IMR-90 (cell line): Measurements from ENCODE around the gene PRKAR2A. TPM values are rescaled to one million over a fixed set of nuclear protein-coding genes. Genes with fewer than 3 reads are reported as not detected.

Source experiments
- ATAC-seq: fragments of 200-7000 bp; cut with Tn5 transposase; 2 replicates; pipeline ENCODE4 v1.9.1; 2020; ENCODE audit warnings: low read depth, mild to moderate bottlenecking, moderate library complexity
- BruUV-seq: library from RNA; stranded (reverse); fragments of 400-500 nt; replicated peaks from 2 replicates; lab custom pipeline; 2021; lab: Mats Ljungman, UMichigan
- CTCF ChIA-PET: fragments of 300-600 bp; formaldehyde crosslinking; extraction: SDS; loops from one replicate; lab custom pipeline; 2021; ENCODE audit warnings: antibody characterized with exemption; lab: Yijun Ruan, JAX
- POLR2A ChIA-PET: fragments of 300-600 bp; sonication (Branson Sonifier 250); formaldehyde crosslinking; loops from one replicate; lab custom pipeline; 2022; ENCODE audit warnings: antibody characterized with exemption; ENCODE audit not compliant: unreplicated experiment; lab: Charles Lee
- DNase-seq: peaks from one replicate; pipeline ENCODE4 v3.0.0; 2013
- H2AFZ ChIP-seq: replicated peaks from 2 replicates; pipeline ENCODE3; 2013; ENCODE audit warnings: low read length, mild to moderate bottlenecking; ENCODE audit not compliant: poor library complexity
- H2AK5ac ChIP-seq: 2 replicates; pipeline ENCODE4 v1.6.1; 2013; ENCODE audit warnings: low read depth, low read length, inconsistent platforms
- H2AK9ac ChIP-seq: replicated peaks from 2 replicates; pipeline ENCODE3; 2013; ENCODE audit warnings: mild to moderate bottlenecking, low read depth, low read length, moderate library complexity; ENCODE audit not compliant: poor library complexity
- H2BK120ac ChIP-seq: 2 replicates; pipeline ENCODE4 v1.6.1; 2013; ENCODE audit warnings: low read depth, low read length, inconsistent platforms
- H2BK15ac ChIP-seq: 3 replicates; pipeline ENCODE4 v1.6.1; 2013; ENCODE audit warnings: low read depth, low read length, inconsistent platforms
- H2BK20ac ChIP-seq: 2 replicates; pipeline ENCODE4 v1.6.1; 2013; ENCODE audit warnings: low read depth, mild to moderate bottlenecking, inconsistent platforms, low read length, moderate library complexity
- H2BK5ac ChIP-seq: 2 replicates; pipeline ENCODE4 v1.6.1; 2013; ENCODE audit warnings: mild to moderate bottlenecking, low read depth, low read length, inconsistent platforms; ENCODE audit not compliant: poor library complexity, severe bottlenecking
- H3K14ac ChIP-seq: replicated peaks from 2 replicates; pipeline ENCODE4 v1.6.1; 2013; ENCODE audit warnings: low read depth, low read length, inconsistent platforms
- H3K18ac ChIP-seq: 2 replicates; pipeline ENCODE4 v1.6.1; 2013; ENCODE audit warnings: low read depth, low read length, control low read depth
- H3K23ac ChIP-seq: 2 replicates; pipeline ENCODE4 v1.6.1; 2013; ENCODE audit warnings: low read depth, low read length, inconsistent platforms
- H3K27ac ChIP-seq: 2 replicates; pipeline ENCODE4 v1.5.1; 2013; ENCODE audit warnings: mild to moderate bottlenecking, control low read depth, low read length; ENCODE audit not compliant: insufficient read depth
- H3K27me3 ChIP-seq: 2 replicates; pipeline ENCODE4 v1.6.1; 2013; ENCODE audit warnings: low read length; ENCODE audit not compliant: control insufficient read depth, insufficient read depth
- H3K36me3 ChIP-seq: 2 replicates; pipeline ENCODE4 v1.6.1; 2013; ENCODE audit warnings: low read length, mixed read lengths; ENCODE audit not compliant: control insufficient read depth, insufficient read depth
- H3K4ac ChIP-seq: 2 replicates; pipeline ENCODE4 v1.6.1; 2013; ENCODE audit warnings: low read depth, low read length, inconsistent platforms
- H3K4me1 ChIP-seq: 2 replicates; pipeline ENCODE4 v1.6.1; 2013; ENCODE audit warnings: low read length, mixed read lengths; ENCODE audit not compliant: control insufficient read depth, insufficient read depth
- H3K4me2 ChIP-seq: 2 replicates; pipeline ENCODE4 v1.6.1; 2013; ENCODE audit warnings: low read depth, mild to moderate bottlenecking, control low read depth, low read length, moderate library complexity
- H3K4me3 ChIP-seq: 2 replicates; pipeline ENCODE4 v1.5.1; 2013; ENCODE audit warnings: low read depth, mild to moderate bottlenecking, control low read depth, low read length, moderate library complexity; ENCODE audit not compliant: insufficient read depth
- H3K56ac ChIP-seq: 2 replicates; pipeline ENCODE4 v1.6.1; 2013; ENCODE audit warnings: low read length, inconsistent platforms; ENCODE audit not compliant: insufficient read depth; ENCODE audit errors: extremely low read depth
- H3K79me1 ChIP-seq, 2 experiments: 2 replicates each; pipeline ENCODE4 v1.6.1; 2013; ENCODE audit warnings: low read length in 2 of 2, inconsistent platforms in 1 of 2, low read depth in 1 of 2
- H3K9ac ChIP-seq: 2 replicates; pipeline ENCODE4 v1.6.1; 2013; ENCODE audit warnings: low read depth, low read length, control low read depth
- H3K9me1 ChIP-seq: 2 replicates; pipeline ENCODE4 v1.6.1; 2013; ENCODE audit warnings: low read length, inconsistent platforms; ENCODE audit not compliant: insufficient read depth
- H3K9me3 ChIP-seq: 2 replicates; pipeline ENCODE4 v1.6.1; 2013; ENCODE audit warnings: low read length; ENCODE audit not compliant: control insufficient read depth, insufficient read depth
- H4K20me1 ChIP-seq: 2 replicates; pipeline ENCODE4 v1.6.1; 2013; ENCODE audit warnings: low read length, inconsistent platforms; ENCODE audit not compliant: insufficient read depth
- H4K5ac ChIP-seq: 2 replicates; pipeline ENCODE4 v1.6.1; 2013; ENCODE audit warnings: mild to moderate bottlenecking, low read depth, low read length, control low read depth
- H4K8ac ChIP-seq, 2 experiments: 2 replicates each; pipeline ENCODE4 v1.6.1; 2013; ENCODE audit warnings: low read depth in 2 of 2, low read length in 2 of 2, control low read depth in 1 of 2, inconsistent platforms in 1 of 2
- H4K91ac ChIP-seq: 2 replicates; pipeline ENCODE4 v1.6.1; 2013; ENCODE audit warnings: low read depth, low read length, inconsistent platforms; ENCODE audit not compliant: insufficient read depth
- BHLHE40 ChIP-seq: fragments of 150-350 bp; IDR thresholded peaks from 2 replicates; pipeline ENCODE4 v1.6.1; 2016; ENCODE audit warnings: mild to moderate bottlenecking, low read depth, low read length
- CEBPB ChIP-seq: IDR thresholded peaks from 2 replicates; pipeline ENCODE4 v1.6.1; 2012; ENCODE audit warnings: low read depth, low read length, improper control_type of control experiment
- CHD1 ChIP-seq: IDR thresholded peaks from 2 replicates; pipeline ENCODE4 v1.6.1; 2012; ENCODE audit warnings: low read depth, low read length, improper control_type of control experiment
- CTCF ChIP-seq: conservative IDR thresholded peaks from 2 replicates; pipeline ENCODE4 v1.5.1; 2012; ENCODE audit warnings: mild to moderate bottlenecking, low read depth, low read length, improper control_type of control experiment
- ELK1 ChIP-seq: fragments of 150-350 bp; IDR thresholded peaks from 2 replicates; pipeline ENCODE4 v1.6.1; 2016; ENCODE audit warnings: low read depth, mild to moderate bottlenecking, low read length, moderate library complexity, borderline replicate concordance
- FOS ChIP-seq: fragments of 150-350 bp; IDR thresholded peaks from 2 replicates; pipeline ENCODE4 v1.6.1; 2016; ENCODE audit warnings: low read depth, low read length
- MAFK ChIP-seq: IDR thresholded peaks from 2 replicates; pipeline ENCODE4 v1.6.1; 2012; ENCODE audit warnings: low read depth, low read length, improper control_type of control experiment
- MAZ ChIP-seq: IDR thresholded peaks from 2 replicates; pipeline ENCODE4 v1.6.1; 2012; ENCODE audit warnings: low read depth, mild to moderate bottlenecking, low read length, improper control_type of control experiment, moderate library complexity, borderline replicate concordance
- MXI1 ChIP-seq: IDR thresholded peaks from 2 replicates; pipeline ENCODE4 v1.6.1; 2012; ENCODE audit warnings: low read depth, mild to moderate bottlenecking, low read length, moderate library complexity, borderline replicate concordance
- NFE2L2 ChIP-seq: fragments of 150-350 bp; IDR thresholded peaks from 2 replicates; pipeline ENCODE4 v1.6.1; 2016; ENCODE audit warnings: low read depth, mild to moderate bottlenecking, low read length
- POLR2A ChIP-seq: IDR thresholded peaks from 2 replicates; pipeline ENCODE4 v1.6.1; 2012; ENCODE audit warnings: mild to moderate bottlenecking, low read depth, low read length
- RAD21 ChIP-seq: IDR thresholded peaks from 2 replicates; pipeline ENCODE4 v1.6.1; 2012; ENCODE audit warnings: low read length, improper control_type of control experiment
- RCOR1 ChIP-seq: IDR thresholded peaks from 2 replicates; pipeline ENCODE4 v1.6.1; 2012; ENCODE audit warnings: mild to moderate bottlenecking, low read length, improper control_type of control experiment; ENCODE audit not compliant: insufficient replicate concordance
- RFX5 ChIP-seq: IDR thresholded peaks from 2 replicates; pipeline ENCODE4 v1.8.0; 2012; ENCODE audit warnings: low read depth, mild to moderate bottlenecking, low read length, moderate library complexity
- SMC3 ChIP-seq: fragments of 150-350 bp; IDR thresholded peaks from 2 replicates; pipeline ENCODE4 v1.6.1; 2016; ENCODE audit warnings: low read depth, mild to moderate bottlenecking, antibody characterized with exemption, low read length, moderate library complexity
- USF2 ChIP-seq: fragments of 150-350 bp; IDR thresholded peaks from 2 replicates; pipeline ENCODE4 v1.6.1; 2017; ENCODE audit warnings: mild to moderate bottlenecking, antibody characterized with exemption, low read length, low read depth
- WGBS, 2 experiments: methylation state at CpG; one replicate each; pipeline versions ENCODE4 v1.1.5 to v1.1.7; 2013; ENCODE audit warnings: missing lambda C conversion rate in 2 of 2; ENCODE audit not compliant: insufficient read length in 1 of 2; ENCODE audit errors: extremely low coverage in 2 of 2; 5-methylcytosine and 5-hydroxymethylcytosine counted together
- dilution Hi-C: fragments of 300-500 bp; cut with HindIII; formaldehyde crosslinking; loops from one replicate; pipeline ENCODE4 v1.14.3; 2018; ENCODE audit warnings: low sequenced_read_pairs; ENCODE audit not compliant: unreplicated experiment
- in situ Hi-C: fragments of 300-500 bp; cut with MboI; formaldehyde crosslinking; loops from 3 replicates; pipeline ENCODE4 v1.14.3; 2019; ENCODE audit warnings: low sequenced_read_pairs, inconsistent platforms, mixed read lengths
- intact Hi-C: fragments of 100-400 bp; cut with micrococcal nuclease; formaldehyde crosslinking; loops from 2 replicates; pipeline ENCODE4 v1.10.0; 2022
- polyA plus RNA-seq, 3 experiments: library from polyadenylated mRNA; depleted of rRNA; stranded (reverse); fragments of >200 nt; gene quantifications; 2 replicates each; pipeline ENCODE4 v1.2.3, GENCODE V29; 2012; ENCODE audit warnings: low replicate concordance in 1 of 3
- total RNA-seq: library from RNA; depleted of rRNA; stranded (reverse); fragments of >200 nt; gene quantifications from 2 replicates; pipeline ENCODE4 v1.2.3, GENCODE V29; 2012

Gene PRKAR2A
- total and polyA plus RNA-seq, 2 of the 4 experiments (the other 2 are of a cell fraction), result 11.3 to 48.2 TPM

- Histone ChIP-seq H3K9ac (no peak overlapping the region), H3K79me1 (peaks cover 8 to 36% of the 10 kb centered on the region in 2 experiments; a peak in 3 of 4 replicates), H2BK20ac (no peak overlapping the region), H3K36me3 (no peaks in the 10 kb centered on the region), H3K23ac (no peak overlapping the region), H3K9me3 (no peaks in the 10 kb centered on the region), H2BK120ac (no peak overlapping the region), H3K56ac (no peak overlapping the region), H3K18ac (no peak overlapping the region), H4K8ac (no peak overlapping the region), H4K5ac (no peak overlapping the region), H2AFZ (no peak overlapping the region), H2BK15ac (no peak overlapping the region), H3K4me2 (no peak overlapping the region), H2BK5ac (no peak overlapping the region), H3K4me3 (no peak overlapping the region), H3K14ac (no peak overlapping the region), H3K4me1 (no peaks in the 10 kb centered on the region), H3K27me3 (no peaks in the 10 kb centered on the region), H3K9me1 (0 out of 2 replicates have a peak, but pooled peaks cover 2% of the 10 kb centered on the region), H3K27ac (no peak overlapping the region), H4K20me1 (peaks cover 4% of the 10 kb centered on the region; the same call in 1 of the 2 replicates), H4K91ac (no peak overlapping the region), H3K4ac (no peak overlapping the region), H2AK5ac (no peak overlapping the region), H2AK9ac (no peak overlapping the region)
- ATAC-seq (no peak), DNase-seq (no peak)
- POLR2A ChIA-PET, result no interaction called here
- intact Hi-C loops (no loop called here), dilution Hi-C loops (no loop called here), in situ Hi-C loops (no loop called here)
- TF ChIP-seq CEBPB (no peak), RAD21 (no peak), NFE2L2 (no peak), FOS (no peak), SMC3 (no peak), CHD1 (no peak), BHLHE40 (no peak), MXI1 (no peak), USF2 (no peak), RCOR1 (no peak), POLR2A (no peak), RFX5 (no peak), MAZ (no peak), MAFK (no peak), ELK1 (no peak), CTCF (no peak)
- no TSS peak for BruUV-seq
- CTCF ChIA-PET, result interaction anchor here (0.7 kb wide), 1 partner anchor 10 kb away, joined by 3 read pairs; no protein-coding TSS in a partner anchor
- WGBS, 2 experiments, result no CpG with 5 or more reads among the region's 3 CpGs
Measured at GRCh38 chr3:48811524-48811923, 36.1 kb downstream of the PRKAR2A start.
